Fibroblast of skin of left biceps (primary cell): Measurements from ENCODE around the gene XXYLT1.
"Not testable (repeated sequence)": the region's sequence is repeated elsewhere in the genome, so short reads cannot be mapped to it uniquely, and the experiment has no call there.

Experiments used
- DNase-seq, 2 experiments: peaks; one replicate each; pipeline ENCODE4 v3.0.0-alpha.2; 2013; ENCODE audit warnings: low read depth in 2 of 2

Gene XXYLT1

DNA sequence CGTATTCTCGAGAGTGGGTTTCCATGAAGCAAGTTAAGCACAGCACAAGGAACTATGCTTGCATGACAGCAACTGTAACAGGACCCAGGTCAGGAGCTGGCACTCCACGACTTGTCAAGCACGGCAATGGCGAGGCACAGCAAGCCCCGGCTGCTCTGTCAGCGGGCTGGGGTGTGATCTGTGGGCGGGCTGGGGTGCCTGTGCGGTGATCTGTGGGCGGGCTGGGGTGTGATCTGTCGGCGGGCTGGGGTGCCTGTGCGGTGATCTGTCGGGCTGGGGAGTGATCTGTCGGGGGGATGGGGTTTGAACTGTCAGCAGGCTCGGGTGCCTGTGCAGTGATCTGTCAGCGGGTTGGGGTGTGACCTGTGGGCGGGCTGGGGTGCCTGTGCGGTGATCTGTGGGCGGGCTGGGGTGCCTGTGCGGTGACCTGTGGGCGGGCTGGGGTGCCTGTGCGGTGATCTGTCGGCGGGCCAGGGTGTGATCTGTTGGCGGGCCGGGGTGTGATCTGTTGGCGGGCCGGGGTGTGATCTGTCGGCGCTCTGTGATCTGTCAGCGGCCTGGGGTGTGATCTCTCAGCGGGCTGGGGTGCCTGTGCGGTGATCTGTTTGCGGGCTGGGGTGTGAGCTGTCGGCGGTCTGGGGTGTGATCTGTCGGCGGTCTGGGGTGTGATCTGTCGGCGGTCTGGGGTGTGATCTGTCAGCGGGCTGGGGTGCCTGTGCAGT lies 205.7 kb downstream of the XXYLT1 start:
- DNase-seq, result no peak

DNA sequence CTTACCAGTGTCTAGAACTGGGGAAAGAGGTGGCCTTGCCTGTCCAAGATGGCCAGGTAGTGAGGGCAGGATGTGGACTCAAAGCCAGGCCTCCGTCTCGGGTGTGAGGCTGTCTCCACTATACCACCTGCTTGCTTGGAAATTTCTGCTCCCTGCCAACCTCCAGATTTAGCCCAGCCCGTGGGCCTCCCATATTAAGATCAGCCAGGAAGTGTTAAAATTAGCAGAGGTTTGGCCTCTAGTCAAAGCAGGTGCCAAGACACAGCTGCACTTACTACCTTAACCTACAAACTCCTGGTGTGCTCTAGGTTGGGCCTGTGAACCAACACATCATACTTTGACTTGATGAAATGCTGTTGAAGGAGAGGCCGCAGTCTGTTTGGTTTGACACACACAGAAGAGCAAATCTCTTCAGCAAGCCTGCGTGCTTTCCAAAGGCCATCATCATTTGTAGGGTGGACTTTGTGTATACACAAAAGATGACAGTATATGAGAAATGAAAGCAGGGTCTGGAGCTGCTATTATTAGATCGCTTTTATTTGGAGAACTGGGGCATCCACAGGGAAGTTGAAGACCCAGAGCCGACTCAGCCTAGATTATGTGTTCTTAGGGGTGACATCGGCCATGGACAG lies 206.5 kb downstream of the XXYLT1 start:
- DNase-seq, result no peak

DNA sequence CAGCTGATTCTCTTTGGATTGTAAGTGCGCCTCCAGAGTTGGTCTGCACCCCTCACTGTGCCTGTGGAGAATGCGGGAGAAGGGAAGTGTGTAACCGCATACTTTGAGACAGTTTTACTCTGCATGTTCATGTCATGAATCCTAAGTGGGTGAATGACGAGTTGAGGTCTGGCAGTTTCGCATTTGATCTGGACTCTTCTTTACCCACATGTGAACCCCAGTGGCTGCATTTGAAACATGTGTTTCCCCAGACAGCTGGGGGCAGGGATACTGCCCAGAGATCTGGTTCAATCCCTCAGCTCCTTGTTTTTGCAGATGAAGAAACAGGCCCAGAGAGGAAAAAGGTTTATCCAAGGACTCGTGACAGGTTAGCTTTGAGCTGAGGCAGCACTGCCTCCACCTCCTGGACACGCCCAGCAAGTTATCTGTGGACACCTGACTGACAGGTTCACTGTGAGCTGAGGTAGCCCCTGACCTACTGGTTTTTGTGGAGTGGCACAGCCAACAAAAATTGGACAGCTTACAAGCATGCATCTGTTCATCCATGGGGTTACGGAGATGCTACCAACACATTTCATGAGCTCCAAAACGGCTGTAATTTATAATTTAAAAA lies 207.3 kb downstream of the XXYLT1 start:
- DNase-seq, result no peak

DNA sequence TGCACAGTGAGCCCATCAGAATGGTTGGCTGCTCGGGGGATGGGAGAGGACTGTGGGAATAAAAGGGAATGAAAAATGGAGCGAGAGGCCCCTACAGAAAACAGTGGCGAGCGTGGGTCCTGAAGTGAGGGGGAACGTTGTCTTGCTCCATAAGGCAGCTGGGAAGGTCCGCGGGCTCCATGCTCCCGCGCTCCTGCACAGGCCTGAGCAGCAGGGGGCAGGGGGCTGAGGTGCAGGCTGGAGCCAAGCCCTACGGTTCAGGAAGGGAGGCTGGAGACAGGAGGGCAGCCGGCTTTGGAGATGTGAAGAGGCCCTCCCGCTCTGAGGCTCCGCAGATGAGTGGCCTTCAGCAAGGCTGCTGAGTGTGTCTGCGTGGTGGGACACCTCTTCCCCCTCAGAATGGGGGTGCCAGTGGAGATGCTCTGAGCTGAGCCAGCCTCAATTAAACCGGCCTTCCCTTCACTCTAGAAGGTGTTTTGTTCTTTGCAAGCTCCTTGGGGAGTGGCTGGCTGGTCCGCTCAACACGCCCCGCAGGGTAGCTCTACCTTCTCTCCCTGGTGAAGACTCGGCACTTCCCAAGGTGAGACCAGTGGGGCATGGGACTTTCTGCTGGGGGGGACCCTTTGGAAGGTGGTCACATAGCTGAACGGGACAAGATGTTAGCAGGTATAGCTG lies 208.0 kb downstream of the XXYLT1 start:
- no peak for DNase-seq

DNA sequence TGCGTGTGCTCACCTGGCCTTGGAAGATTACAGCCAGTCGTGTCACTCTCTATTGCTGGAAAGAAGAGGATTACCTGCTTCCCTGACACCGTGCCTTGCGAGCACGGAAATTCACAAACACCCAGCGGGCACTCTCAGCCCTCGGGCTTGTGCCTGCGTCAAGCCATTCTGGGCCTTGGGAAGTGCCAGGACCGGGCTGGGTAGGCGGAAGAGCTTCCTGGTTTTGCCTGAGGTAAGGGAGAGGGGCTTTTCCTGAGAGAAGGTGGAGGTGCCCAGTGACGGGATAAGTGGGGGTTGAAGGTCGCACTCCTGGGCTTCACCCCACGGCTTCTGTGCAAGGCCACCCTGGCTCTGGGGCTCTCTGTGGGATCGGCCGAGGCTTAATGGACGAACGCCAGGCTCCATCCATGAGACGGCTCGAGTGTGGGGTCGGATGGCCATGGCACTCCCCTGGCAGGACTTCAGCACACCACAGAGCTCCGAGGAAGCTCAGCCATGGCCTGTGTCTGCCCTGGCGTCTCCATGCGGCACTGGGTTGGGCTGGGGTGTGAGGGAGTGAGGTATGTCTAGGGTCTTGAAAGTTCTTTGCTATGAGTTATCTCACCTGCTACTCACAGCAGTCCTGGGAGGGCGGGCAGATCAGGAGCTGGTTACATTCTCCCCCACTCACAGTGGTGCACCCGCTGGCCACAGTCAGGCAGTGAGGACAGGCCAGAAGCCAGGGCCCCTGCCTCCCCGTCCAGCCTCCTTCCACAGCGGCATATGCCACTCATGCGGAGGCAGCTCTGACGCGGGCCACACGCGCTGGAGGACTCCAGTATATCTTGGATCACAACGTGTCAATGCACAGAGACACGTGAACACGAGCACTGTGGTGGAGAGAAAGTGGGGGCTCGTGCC lies 209.0 kb downstream of the XXYLT1 start:
- DNase-seq, result no peak

DNA sequence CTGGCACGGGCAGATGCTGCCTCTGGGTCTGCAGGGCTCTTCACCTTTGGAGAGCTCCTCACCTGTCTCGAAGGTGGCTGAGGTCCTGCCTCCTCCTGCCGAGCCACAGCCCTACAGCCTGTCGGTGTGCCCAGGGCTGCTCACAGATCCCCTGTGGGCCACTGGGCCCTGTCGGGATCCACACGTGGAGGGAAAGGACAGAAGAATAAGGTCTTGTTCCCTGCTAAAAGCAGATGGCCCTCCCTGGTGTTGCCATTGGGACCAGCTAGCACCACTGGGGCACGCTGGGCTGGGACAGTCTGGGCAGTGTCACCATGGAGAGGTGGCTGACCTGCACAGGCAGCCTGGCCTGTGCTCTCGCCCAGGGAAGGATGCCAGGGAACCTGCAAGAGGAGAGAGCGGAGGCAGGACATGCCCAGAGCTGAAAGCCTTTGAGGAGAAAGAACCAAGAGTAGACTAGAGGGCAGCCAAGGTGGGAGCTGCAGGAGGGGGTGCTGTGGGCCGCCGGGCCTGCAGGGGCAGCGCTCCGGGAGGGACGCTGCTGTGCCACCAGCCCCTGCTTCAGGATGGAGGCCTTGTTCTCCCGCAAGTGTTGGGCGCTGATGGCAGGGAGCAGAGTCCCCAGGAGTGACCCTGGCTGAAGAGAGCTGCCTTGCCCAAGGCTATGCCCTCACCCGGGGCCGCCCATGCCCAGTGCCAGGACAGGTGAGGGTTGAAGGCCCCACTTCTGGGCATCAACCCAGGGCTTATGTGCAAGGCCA lies 210.2 kb downstream of the XXYLT1 start:
- DNase-seq, result no peak

DNA sequence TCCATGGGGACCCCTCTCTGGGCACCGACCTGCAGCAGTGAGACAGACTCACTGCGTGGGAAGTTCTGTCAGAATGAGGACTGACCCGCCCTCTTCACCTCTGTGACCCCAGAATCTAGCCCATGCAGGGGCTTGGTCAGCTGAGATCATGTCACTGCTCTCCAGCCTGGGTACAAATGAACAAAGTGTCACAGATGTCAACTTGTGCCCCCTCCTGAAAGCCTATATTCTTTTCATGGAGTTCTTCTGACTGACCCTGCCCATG lies 210.8 kb downstream of the XXYLT1 start:
- no peak for DNase-seq

DNA sequence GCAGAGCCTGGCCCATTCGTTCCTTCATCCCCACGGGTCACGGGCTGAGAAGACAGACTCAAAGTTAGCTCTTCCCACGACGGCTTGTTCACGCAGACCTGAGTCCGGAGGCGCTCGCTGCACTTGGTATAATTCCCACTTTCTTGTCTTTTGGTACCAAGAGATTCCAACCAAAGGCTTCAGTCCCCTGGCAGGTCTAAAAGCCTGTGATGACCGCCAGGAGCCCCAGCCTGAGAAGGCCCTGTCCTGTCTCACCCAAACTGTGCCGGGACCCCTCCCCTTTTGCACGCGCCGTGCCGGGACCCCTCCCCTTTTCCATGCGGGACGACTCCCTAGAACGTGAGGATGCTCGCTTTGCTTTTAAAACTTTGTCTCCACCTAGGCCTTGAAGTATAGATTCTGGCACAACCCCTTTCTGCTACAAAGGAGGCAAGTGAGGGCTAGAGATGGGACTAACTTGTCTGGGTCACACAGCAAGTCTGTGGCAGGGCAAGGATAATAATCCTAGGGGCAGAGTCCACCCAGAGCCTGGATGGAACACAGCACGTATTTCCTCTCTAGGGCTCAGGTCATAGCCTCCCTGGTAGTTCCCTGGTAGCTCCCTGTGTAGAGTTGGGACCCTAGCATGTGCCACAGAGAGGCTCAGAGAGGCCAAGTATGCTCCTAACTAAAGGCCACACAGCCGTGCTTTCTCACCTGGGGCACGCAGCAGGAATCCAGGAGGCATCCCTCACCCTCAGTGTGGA lies 211.3 kb downstream of the XXYLT1 start:
- DNase-seq, result no peak

DNA sequence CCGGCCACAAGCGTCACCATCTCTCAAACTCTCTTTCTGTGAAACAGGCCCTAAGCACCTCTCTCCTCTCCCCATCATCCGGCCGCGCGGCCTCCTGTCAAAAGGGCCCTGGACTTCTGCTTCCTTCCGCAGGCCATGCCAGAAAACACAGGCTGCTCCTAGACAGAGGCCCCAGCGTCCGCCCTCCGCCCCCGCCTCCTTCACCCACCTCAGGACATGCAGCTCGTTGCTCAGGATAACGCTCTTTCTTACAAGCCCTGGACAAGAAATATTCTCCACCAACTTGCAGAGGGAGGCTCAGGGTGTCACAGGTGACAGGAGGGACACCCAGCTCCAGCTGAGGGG lies 212.0 kb downstream of the XXYLT1 start:
- no peak for DNase-seq

DNA sequence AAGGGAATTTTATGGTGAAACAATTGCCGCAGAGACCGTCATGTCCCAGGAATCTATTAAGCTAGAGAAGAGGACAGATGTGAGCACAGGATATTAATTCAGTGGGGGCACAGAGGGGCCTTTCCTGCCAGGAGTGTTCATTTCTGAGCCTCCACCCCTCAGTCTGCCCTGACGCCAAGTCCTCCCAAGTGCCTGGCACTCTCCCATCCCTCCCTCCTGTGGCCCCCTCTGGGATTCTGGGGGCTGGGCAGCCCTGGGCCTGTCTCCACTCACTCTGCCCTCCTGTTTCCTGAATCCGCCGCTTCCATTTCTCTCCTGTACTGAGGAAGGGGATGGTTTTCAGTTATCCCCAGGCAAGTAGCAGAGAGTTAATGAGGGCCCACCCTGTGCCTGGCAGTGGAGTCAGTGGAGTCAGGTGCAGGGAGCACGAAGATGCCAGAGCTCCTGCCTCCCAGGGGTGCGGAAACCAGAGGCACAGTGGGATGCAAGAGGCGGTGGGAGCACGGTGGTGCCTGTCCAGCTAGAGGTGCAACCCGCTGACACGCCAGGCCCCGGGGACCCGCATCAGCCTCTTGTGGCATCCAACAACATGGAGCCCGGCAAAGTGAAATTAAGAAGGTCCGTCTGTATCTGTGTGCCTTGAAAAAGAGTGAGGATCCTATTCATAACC lies 212.5 kb downstream of the XXYLT1 start:
- DNase-seq, result no peak

DNA sequence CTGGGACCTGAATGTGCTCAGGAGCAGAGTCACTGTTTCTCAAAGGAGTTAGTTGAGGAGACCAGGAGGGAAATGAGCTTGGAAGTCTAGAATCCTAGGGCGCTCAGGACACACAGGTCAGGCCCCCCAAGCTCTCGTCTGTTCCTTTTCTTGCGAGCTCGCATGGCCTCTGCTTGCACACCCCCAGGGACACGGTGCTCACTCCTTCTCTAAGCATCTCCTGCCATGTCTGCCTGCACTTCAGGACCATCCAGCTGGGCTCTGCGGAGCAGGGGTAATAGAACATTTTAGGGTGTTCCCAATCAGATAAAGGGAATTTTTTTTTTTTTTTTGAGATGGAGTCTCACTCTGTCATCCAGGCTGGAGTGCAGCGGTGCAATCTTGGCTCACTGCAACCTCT lies 213.2 kb downstream of the XXYLT1 start:
- no peak for DNase-seq

DNA sequence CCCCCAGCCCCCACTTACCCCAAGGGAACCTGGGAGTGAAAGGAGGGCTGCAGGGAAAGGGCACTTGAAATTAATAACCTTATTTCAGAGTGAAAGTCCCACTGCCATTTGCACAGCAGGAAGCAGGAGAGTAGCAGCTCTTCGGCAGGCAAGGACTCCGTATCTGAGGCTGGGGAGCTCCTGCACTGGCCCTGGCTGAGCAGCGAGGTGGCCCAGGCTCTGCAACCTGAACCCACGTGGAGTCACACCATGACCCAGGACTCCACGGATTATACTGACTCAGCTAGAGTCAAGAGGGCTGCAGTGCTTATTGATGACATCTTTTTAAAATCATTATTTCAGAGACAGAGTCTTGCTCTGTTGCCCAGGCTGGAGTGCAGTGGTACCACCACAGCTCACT lies 214.5 kb downstream of the XXYLT1 start:
- no peak for DNase-seq

DNA sequence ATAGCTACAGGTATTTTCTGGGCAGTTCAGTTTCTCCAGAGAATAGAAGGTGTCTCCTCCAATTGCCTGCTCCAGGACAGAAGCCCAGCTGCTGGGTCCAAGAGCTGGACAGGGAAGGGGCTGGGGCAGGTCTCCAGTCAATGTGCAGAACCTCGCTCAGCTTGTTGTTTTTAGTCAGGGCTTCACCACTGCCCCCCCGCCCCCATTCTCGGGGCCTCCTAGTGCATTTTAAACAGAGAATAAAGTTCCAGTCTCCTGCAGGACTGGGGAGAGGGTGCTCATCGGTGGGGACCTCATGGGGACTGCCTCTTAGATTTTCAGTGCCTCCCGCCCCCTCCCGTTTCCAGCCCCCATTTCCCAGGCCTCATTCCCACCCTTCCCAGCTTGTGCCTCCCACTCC lies 216.6 kb downstream of the XXYLT1 start:
- DNase-seq, result no peak

DNA sequence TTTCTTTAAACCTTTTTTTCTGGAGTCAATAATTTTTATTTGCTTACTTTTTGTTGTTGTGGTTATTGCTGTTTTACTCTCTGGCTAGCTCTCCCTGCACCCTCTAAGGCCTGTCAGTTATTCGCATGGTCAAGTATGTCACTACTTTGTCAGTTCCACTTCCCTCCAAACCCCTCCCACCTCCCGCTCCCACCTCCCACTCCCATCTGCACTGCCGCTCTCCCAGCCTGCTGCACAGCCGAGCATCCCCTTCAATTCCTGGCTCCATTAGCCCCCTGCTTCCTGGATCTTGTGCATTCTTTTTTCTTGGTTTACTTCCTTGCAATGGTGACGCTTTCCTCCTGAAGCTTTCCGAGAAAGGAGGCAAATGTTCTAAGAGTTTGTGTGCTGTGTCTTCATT lies 218.0 kb downstream of the XXYLT1 start:
- no peak for DNase-seq

DNA sequence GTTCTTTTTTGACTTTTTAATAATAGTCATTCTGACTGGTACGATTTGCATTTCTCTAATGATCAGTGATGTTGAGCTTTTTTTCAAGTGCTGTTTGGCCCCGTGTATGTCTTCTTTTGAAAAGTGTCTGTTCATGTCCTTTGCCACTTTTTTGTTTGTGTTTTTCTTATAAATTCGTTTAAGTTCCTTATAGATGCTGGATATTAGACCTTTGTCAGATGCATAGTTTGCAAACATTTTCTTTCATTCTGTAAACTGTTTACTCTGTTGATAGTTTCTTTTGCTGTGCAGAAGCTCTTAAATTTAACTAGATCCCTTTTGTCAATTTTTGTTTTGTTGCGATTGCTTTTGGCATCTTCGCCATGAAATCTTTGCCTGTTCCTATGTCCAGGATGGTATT lies 220.7 kb downstream of the XXYLT1 start:
- not testable (repeated sequence) for DNase-seq

DNA sequence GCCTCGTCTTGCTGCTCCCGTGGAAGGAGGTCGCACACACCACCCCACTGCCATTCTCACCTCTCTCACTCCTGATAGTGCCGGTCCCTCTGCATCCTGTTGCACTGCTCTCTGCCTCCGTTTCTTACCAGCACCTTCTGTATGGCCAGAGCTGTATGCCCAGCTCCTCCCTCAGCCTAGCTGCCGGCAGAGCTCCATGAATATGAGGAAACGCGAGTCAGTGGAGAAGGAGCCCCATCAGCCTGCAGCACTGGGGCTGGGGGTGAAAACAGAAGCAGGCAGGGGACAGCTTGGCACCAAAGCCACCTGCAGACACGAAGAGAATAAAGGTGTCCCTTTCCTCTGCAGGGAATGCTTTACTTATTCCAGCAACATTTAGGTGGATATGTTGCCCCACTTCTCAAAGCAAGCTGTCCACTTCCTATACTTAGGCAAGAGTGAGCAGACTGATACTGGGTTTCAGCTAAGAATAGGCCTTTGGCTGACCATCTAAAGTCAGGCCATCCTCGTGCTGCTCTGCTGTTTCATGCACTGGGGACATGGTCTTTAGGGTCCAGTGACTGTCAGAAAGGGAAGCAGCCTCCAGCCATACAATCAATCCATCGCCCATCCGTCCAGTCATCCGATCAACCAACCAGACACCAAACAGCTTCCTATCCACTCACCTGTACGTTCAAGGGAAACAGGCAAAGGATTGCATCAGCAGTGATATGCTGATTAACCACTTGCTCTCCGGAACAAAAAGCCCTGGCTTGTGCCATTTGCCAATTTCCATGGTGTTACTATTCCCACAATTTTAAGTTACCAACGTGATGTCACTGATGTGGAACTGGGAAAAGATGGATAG lies 222.7 kb downstream of the XXYLT1 start:
- no peak for DNase-seq

DNA sequence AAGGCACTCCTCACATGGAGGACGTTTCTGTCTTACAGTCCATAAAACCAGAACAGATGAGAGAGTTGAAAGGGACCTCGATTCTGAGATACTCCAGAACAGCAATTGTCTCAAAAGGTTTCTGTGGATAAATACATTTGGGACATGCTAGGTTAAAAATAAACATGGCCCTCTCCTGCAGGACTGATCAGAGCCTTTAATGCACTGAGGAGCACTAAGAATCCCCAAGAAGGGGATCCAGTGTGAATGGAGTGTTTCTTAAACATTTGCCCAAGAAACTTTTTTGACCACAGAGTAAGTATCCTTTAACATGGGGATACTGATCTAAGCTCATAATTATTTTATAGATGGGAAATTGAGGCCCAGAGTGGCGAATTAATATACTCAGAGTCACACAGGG lies 223.4 kb downstream of the XXYLT1 start:
- DNase-seq, result no peak

DNA sequence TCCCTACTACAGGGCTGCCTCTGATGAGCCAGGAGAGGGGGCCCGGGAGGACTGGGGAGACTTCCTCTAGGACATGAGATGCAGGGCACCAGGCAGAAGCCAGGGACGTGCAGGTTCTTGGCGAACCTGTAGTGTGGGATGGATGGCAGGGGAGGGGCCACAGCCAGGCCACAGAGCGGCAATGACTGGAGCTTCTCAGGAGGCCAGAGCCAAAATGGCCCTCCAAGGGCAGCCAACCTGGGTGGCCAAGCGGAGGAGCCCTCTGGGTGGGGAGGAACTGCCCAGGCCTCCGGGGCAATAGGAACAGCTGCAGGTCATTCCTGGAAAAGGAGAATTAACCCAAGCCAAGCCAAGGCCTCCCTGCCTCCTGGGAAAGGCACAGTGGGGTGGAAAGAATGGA lies 224.5 kb downstream of the XXYLT1 start:
- no peak for DNase-seq
